CD4-positive, CD25-positive, alpha-beta regulatory T cell (primary cell): ENCODE results near the gene CAMP. TPM values are rescaled to one million over a fixed set of nuclear protein-coding genes. Genes with fewer than 3 reads are reported as not detected.
A peak's percentile ranks its signal among the peaks of the same experiment; 100 is the strongest.

Experiments used
- ATAC-seq, 2 donors: fragments of 150-1000 bp; cut with Tn5 transposase; one replicate each; pipeline ENCODE4 v1.10.0; 2021; ENCODE audit warnings: low read depth in 2 of 2, moderate number of reproducible peaks in 2 of 2, moderate library complexity in 1 of 2
- DNase-seq, 3 donors: peaks; one replicate each; pipeline versions ENCODE4 v3.0.0 to v3.0.0-alpha.2; 2012 to 2022; ENCODE audit warnings: mixed read lengths in 1 of 3
- H3K27ac ChIP-seq: one replicate; pipeline ENCODE4 v1.7.0; 2013; ENCODE audit warnings: mild to moderate bottlenecking, low read length; ENCODE audit not compliant: insufficient read depth, poor library complexity, severe bottlenecking
- H3K27me3 ChIP-seq: one replicate; pipeline ENCODE4 v1.7.0; 2013; ENCODE audit warnings: low read length; ENCODE audit not compliant: control insufficient read depth, insufficient read depth
- H3K36me3 ChIP-seq: one replicate; pipeline ENCODE4 v1.7.0; 2013; ENCODE audit warnings: mild to moderate bottlenecking, low read length, moderate library complexity; ENCODE audit not compliant: control insufficient read depth, insufficient read depth
- H3K4me1 ChIP-seq: 2 replicates; pipeline ENCODE4 v1.7.0; 2013; ENCODE audit warnings: mild to moderate bottlenecking, low read length; ENCODE audit not compliant: insufficient read depth, control insufficient read depth, poor library complexity, severe bottlenecking
- H3K4me3 ChIP-seq: one replicate; pipeline ENCODE4 v1.7.0; 2013; ENCODE audit warnings: low read depth, mild to moderate bottlenecking, low read length, moderate library complexity
- H3K9me3 ChIP-seq, 2 experiments: 1 replicate in 1 of 2; 2 replicates in 1 of 2; pipeline ENCODE4 v1.7.0; 2013; ENCODE audit warnings: low read length in 2 of 2, mild to moderate bottlenecking in 1 of 2, moderate library complexity in 1 of 2; ENCODE audit not compliant: control insufficient read depth in 2 of 2
- H3K27ac Mint-ChIP-seq, 3 donors: one replicate each; pipeline ENCODE4 v1.8.0; 2020 to 2022; ENCODE audit warnings: mild to moderate bottlenecking in 3 of 3, mixed read lengths in 3 of 3, moderate library complexity in 2 of 3
- H3K27me3 Mint-ChIP-seq: one replicate; pipeline ENCODE4 v1.8.0; 2022; ENCODE audit warnings: mild to moderate bottlenecking, mixed read lengths
- H3K36me3 Mint-ChIP-seq: one replicate; pipeline ENCODE4 v1.8.0; 2020; ENCODE audit warnings: mixed read lengths
- H3K4me1 Mint-ChIP-seq, 4 donors: one replicate each; pipeline ENCODE4 v1.8.0; 2020 to 2022; ENCODE audit warnings: mixed read lengths in 4 of 4, mild to moderate bottlenecking in 1 of 4
- H3K4me3 Mint-ChIP-seq, 4 donors: one replicate each; pipeline ENCODE4 v1.8.0; 2020 to 2022; ENCODE audit warnings: mild to moderate bottlenecking in 4 of 4, mixed read lengths in 4 of 4, moderate library complexity in 3 of 4
- H3K9me3 Mint-ChIP-seq, 7 donors: one replicate each; pipeline ENCODE4 v1.8.0; 2020 to 2022; ENCODE audit warnings: mixed read lengths in 7 of 7, mild to moderate bottlenecking in 3 of 7, moderate library complexity in 2 of 7
- polyA plus RNA-seq, 4 donors: library from polyadenylated mRNA; unstranded; fragments of 300-500 nt; fragmentation: Illumina TruSeq; gene quantifications; one replicate each; pipeline ENCODE4 v1.2.3, GENCODE V29; 2021
- total RNA-seq: library from RNA; stranded (reverse); gene quantifications from one replicate; pipeline ENCODE4 v1.2.3, GENCODE V29; 2022

Gene CAMP
- total and polyA plus RNA-seq, 5 donors from 2014 or later = not detected

DNA sequence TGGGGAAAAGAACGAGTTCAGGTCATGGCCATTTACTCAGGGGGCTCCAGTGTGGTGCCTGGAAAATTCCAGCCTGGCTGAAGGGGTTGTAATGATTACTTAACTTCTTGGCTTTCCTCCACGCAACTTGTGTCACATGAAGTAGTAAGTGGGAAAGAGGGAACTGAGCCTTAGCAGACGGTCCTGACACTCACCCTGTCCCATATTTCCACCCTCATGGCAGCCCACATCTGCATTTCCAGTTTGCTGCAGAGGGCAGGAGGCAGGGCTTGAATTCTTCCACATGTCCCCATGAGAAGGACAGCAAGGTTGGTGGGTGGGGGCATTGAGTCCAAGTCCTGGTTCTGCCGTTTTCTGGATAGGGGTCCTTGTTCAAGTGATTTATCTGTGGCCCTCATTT lies 7.8 kb upstream of the CAMP start:
- no peak overlapping the region for H3K4me3 Mint-ChIP-seq

GRCh38 chr3:48215876-48216275 lies 7.4 kb upstream of the CAMP start:
- Mint-ChIP-seq H3K4me1 (no peaks in the 10 kb centered on the region), H3K9me3 (no peaks in the 10 kb centered on the region), H3K27ac (no peak overlapping the region), H3K4me3 (no peak overlapping the region), H3K27me3 (peaks cover 5% of the 10 kb centered on the region), H3K36me3 (no peaks in the 10 kb centered on the region)
- Histone ChIP-seq H3K27me3 (no peaks in the 10 kb centered on the region), H3K9me3 (no peaks in the 10 kb centered on the region), H3K27ac (no peak overlapping the region), H3K36me3 (no peaks in the 10 kb centered on the region), H3K4me1 (no peaks in the 10 kb centered on the region), H3K4me3 (no peak overlapping the region)
- DNase-seq (no peak), ATAC-seq (no peak)

More for the DNA sequence above, 7.8 kb upstream of the CAMP start:
- no peaks in the 10 kb centered on the region for H3K4me1 Mint-ChIP-seq
- Histone ChIP-seq H3K27me3 (no peaks in the 10 kb centered on the region), H3K27ac (no peak overlapping the region), H3K36me3 (no peaks in the 10 kb centered on the region), H3K4me1 (no peaks in the 10 kb centered on the region), H3K4me3 (no peak overlapping the region), H3K9me3 (no peaks in the 10 kb centered on the region)
- H3K27me3 Mint-ChIP-seq = peaks cover 5% of the 10 kb centered on the region
- no peaks in the 10 kb centered on the region for H3K9me3 Mint-ChIP-seq
- DNase-seq (no peak), ATAC-seq (no peak)
- H3K36me3 Mint-ChIP-seq = no peaks in the 10 kb centered on the region
- H3K27ac Mint-ChIP-seq = no peak overlapping the region

- DNase-seq (no peak), ATAC-seq (no peak)
- Histone ChIP-seq H3K9me3 (no peaks in the 10 kb centered on the region), H3K27ac (no peak overlapping the region), H3K4me3 (no peak overlapping the region), H3K27me3 (no peaks in the 10 kb centered on the region), H3K36me3 (no peaks in the 10 kb centered on the region), H3K4me1 (no peaks in the 10 kb centered on the region)
- Mint-ChIP-seq H3K27ac (peak overlapping the region in 1 of 3 donors; percentile 93), H3K9me3 (no peaks in the 10 kb centered on the region), H3K4me3 (no peak overlapping the region), H3K36me3 (no peaks in the 10 kb centered on the region), H3K27me3 (peaks cover 5% of the 10 kb centered on the region), H3K4me1 (no peaks in the 10 kb centered on the region)
Observed at GRCh38 chr3:48217449-48217848, 5.8 kb upstream of the CAMP start.

DNA sequence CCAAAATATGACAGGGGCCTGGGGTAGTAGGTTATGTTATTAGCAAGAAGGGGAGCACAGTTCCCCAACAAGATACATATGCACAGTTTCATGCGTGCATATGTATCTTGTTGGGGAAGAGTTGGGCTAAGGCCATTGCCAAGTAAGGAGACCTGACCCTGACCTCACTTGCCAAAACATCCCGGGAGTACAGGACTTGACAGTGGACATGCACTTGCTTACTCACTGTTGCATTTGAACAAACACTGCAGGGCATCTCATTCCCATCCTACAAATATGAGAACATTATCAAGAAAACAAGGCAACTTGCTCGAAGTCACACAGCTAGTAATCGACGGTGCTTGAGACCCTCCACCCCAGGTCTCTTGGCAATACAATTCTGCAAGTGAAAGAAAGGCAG lies 4.8 kb upstream of the CAMP start:
- Mint-ChIP-seq H3K36me3 (no peaks in the 10 kb centered on the region), H3K27ac (peak overlapping the region in 1 of 3 donors; percentile 48), H3K27me3 (peaks cover 5% of the 10 kb centered on the region), H3K9me3 (no peaks in the 10 kb centered on the region), H3K4me3 (no peak overlapping the region), H3K4me1 (no peaks in the 10 kb centered on the region)
- no peaks in the 10 kb centered on the region for H3K36me3 ChIP-seq
- no peaks in the 10 kb centered on the region for H3K4me1 ChIP-seq
- no peak for ATAC-seq
- H3K9me3 ChIP-seq = no peaks in the 10 kb centered on the region
- H3K4me3 ChIP-seq = no peak overlapping the region
- DNase-seq = no peak
- H3K27ac ChIP-seq = no peak overlapping the region
- no peaks in the 10 kb centered on the region for H3K27me3 ChIP-seq

DNA sequence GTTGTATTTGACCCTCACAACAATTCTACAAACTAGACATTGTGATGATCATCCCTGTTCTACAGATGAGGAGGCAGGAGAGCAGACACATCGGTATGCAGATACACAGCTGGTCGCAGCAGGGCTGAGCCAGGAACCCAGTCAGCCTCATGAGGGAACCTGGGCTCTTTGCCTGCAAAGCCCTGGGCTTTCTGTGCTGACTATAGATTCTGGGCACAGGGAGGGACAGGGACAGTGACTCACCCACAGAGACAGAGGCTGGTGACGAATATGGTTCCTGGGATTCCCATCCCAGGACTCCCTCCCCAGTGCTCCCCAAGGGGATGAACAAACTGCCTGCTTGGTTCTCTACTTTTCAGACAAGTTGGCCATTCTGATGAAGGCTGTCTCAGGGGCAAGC lies 3.8 kb upstream of the CAMP start:
- no peak for ATAC-seq
- H3K27ac Mint-ChIP-seq = no peak overlapping the region
- no peaks in the 10 kb centered on the region for H3K4me1 ChIP-seq

DNA sequence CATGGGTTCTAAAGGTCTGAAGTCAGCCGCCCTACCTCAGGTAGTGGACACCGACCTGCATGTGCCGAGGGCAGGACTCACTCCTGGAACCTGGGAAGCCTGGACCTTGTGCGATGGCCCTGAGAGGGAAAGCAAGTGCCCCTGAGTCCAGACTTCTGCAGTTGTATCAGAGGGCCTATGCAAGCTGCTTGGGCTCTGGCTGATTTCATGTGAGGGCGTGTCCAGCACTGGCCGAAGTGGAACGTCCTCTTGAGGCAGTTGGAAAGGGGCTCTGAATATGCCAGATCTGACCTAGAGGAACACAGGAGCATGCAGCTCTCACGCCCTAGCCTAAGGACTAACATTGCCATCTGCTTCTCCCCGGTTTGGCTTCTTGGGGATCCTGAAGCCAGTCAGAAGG lies 2.5 kb upstream of the CAMP start:
- Histone ChIP-seq H3K27ac (no peak overlapping the region), H3K4me3 (no peak overlapping the region), H3K27me3 (no peaks in the 10 kb centered on the region), H3K9me3 (no peaks in the 10 kb centered on the region), H3K4me1 (no peaks in the 10 kb centered on the region), H3K36me3 (no peaks in the 10 kb centered on the region)
- Mint-ChIP-seq H3K4me3 (no peak overlapping the region), H3K9me3 (no peaks in the 10 kb centered on the region), H3K4me1 (no peaks in the 10 kb centered on the region), H3K27me3 (peaks cover 9% of the 10 kb centered on the region), H3K27ac (no peak overlapping the region), H3K36me3 (no peaks in the 10 kb centered on the region)
- ATAC-seq (no peak), DNase-seq (no peak)

More for the DNA sequence above, 3.8 kb upstream of the CAMP start:
- no peak overlapping the region for H3K4me3 ChIP-seq
- H3K36me3 Mint-ChIP-seq = no peaks in the 10 kb centered on the region
- no peaks in the 10 kb centered on the region for H3K9me3 ChIP-seq
- H3K9me3 Mint-ChIP-seq = no peaks in the 10 kb centered on the region
- DNase-seq = no peak
- no peak overlapping the region for H3K27ac ChIP-seq
- no peaks in the 10 kb centered on the region for H3K27me3 ChIP-seq
- no peaks in the 10 kb centered on the region for H3K36me3 ChIP-seq
- H3K4me1 Mint-ChIP-seq = no peaks in the 10 kb centered on the region
- no peak overlapping the region for H3K4me3 Mint-ChIP-seq
- H3K27me3 Mint-ChIP-seq = peaks cover 5% of the 10 kb centered on the region

DNA sequence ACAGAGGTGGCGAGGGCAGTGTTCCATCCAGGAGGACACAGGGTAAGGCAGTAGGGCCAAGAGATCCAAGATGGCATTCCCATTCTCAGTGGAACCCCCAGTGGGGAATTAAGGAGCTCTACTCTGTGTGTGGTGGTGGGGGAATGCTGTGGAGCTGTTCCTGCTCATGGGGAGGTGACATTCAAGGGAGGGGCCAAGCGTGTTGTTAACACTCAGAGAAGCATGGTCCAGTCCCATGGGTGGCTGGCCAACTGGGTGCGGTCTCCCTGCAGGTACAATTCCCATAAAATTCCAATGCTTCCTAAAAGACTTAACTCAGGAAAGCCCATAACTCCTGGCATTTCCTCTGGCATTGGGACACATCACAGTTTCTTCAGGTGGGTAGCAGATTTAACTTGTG lies 2.3 kb downstream of the CAMP start:
- H3K27ac ChIP-seq = no peak overlapping the region
- DNase-seq (no peak), ATAC-seq (no peak)
- Mint-ChIP-seq H3K27me3 (peaks cover 12% of the 10 kb centered on the region), H3K4me1 (no peaks in the 10 kb centered on the region), H3K27ac (no peak overlapping the region), H3K4me3 (no peak overlapping the region), H3K36me3 (no peaks in the 10 kb centered on the region), H3K9me3 (no peaks in the 10 kb centered on the region)
- H3K36me3 ChIP-seq = no peaks in the 10 kb centered on the region
- no peaks in the 10 kb centered on the region for H3K9me3 ChIP-seq
- no peaks in the 10 kb centered on the region for H3K4me1 ChIP-seq
- no peaks in the 10 kb centered on the region for H3K27me3 ChIP-seq
- no peak overlapping the region for H3K4me3 ChIP-seq

- Mint-ChIP-seq H3K4me1 (no peaks in the 10 kb centered on the region), H3K9me3 (no peaks in the 10 kb centered on the region), H3K27ac (no peak overlapping the region), H3K27me3 (peaks cover 12% of the 10 kb centered on the region), H3K4me3 (no peak overlapping the region), H3K36me3 (no peaks in the 10 kb centered on the region)
- no peaks in the 10 kb centered on the region for H3K9me3 ChIP-seq
- H3K36me3 ChIP-seq = no peaks in the 10 kb centered on the region
- H3K27ac ChIP-seq = no peak overlapping the region
- H3K4me1 ChIP-seq = no peaks in the 10 kb centered on the region
- H3K27me3 ChIP-seq = peaks cover 1% of the 10 kb centered on the region
- no peak overlapping the region for H3K4me3 ChIP-seq
- no peak for ATAC-seq
- no peak for DNase-seq
Observed at GRCh38 chr3:48226939-48227338, 3.6 kb downstream of the CAMP start.
